GM19351 (cell line): ENCODE data around the gene MLEC.
"Not testable (repeated sequence)": the region's sequence is repeated elsewhere in the genome, so short reads cannot be mapped to it uniquely, and the experiment has no call there.

Source experiments
- ATAC-seq: cut with Tn5 transposase; IDR thresholded peaks from one replicate; pipeline ENCODE4 v1.9.1; 2021; ENCODE audit warnings: mild to moderate bottlenecking, moderate library complexity; ENCODE audit not compliant: unreplicated experiment

The MLEC gene

GRCh38 chr12:120662879-120663278 is 24.1 kb upstream of the MLEC start:
- ATAC-seq: peak; percentile 79

GRCh38 chr12:120663741-120664140 is 23.2 kb upstream of the MLEC start:
- no peak for ATAC-seq

- no peak for ATAC-seq
Observed at GRCh38 chr12:120666571-120667390, 20.2 kb upstream of the MLEC start.

- no peak for ATAC-seq
Observed at GRCh38 chr12:120668091-120668867, 18.7 kb upstream of the MLEC start.

- peak; percentile 58 for ATAC-seq
Observed at GRCh38 chr12:120668868-120669840, 17.8 kb upstream of the MLEC start.

- not testable (repeated sequence) for ATAC-seq
Observed at GRCh38 chr12:120670237-120670636, 16.7 kb upstream of the MLEC start.

- no peak for ATAC-seq
Observed at GRCh38 chr12:120670667-120671066, 16.3 kb upstream of the MLEC start.

- ATAC-seq: no peak
Observed at GRCh38 chr12:120674097-120674636, 12.8 kb upstream of the MLEC start.

GRCh38 chr12:120677765-120678473 is 9.0 kb upstream of the MLEC start:
- peak; percentile 61 for ATAC-seq

GRCh38 chr12:120678572-120678971 is 8.4 kb upstream of the MLEC start:
- no peak for ATAC-seq

GRCh38 chr12:120680165-120680738 is 6.7 kb upstream of the MLEC start:
- no peak for ATAC-seq

- peak; percentile 0 for ATAC-seq
Observed at GRCh38 chr12:120684523-120684932, 2.4 kb upstream of the MLEC start.

GRCh38 chr12:120685522-120685921 is 1.4 kb upstream of the MLEC start:
- ATAC-seq: no peak

GRCh38 chr12:120686151-120686689 is 729 bp upstream of the MLEC start:
- ATAC-seq: peak; percentile 64

- no peak for ATAC-seq
Observed at GRCh38 chr12:120687578-120688289, 785 bp downstream of the MLEC start.

- ATAC-seq: no peak
Observed at GRCh38 chr12:120688527-120689071, 1.6 kb downstream of the MLEC start.

GRCh38 chr12:120689397-120690082 is 2.6 kb downstream of the MLEC start:
- ATAC-seq: no peak

- ATAC-seq: no peak
Observed at GRCh38 chr12:120690083-120690450, 3.1 kb downstream of the MLEC start.
